Upper lobe of left lung (tissue), 6 donors: ENCODE measurements around the gene PLPPR3. TPM values are rescaled to one million over a fixed set of nuclear protein-coding genes. Genes with fewer than 3 reads are reported as not detected.
A peak's percentile ranks its signal among the peaks of the same experiment; 100 is the strongest.
"Not testable (repeated sequence)": the region's sequence is repeated elsewhere in the genome, so short reads cannot be mapped to it uniquely, and the experiment has no call there.

Experiments
- ATAC-seq, 2 donors: fragments of 200-7000 bp; cut with Tn5 transposase; one replicate each; pipeline ENCODE4 v1.9.1; 2022; ENCODE audit warnings: mild to moderate bottlenecking in 2 of 2, moderate library complexity in 2 of 2; ENCODE audit not compliant: low FRiP score in 2 of 2
- DNase-seq, 2 donors: peaks; one replicate each; pipeline ENCODE4 v3.0.0-alpha.2; 2019 to 2020
- H3K27ac ChIP-seq, 4 donors: fragments of 200-600 bp; sonication (generic); one replicate each; pipeline ENCODE4 v1.5.1; 2016 to 2019
- H3K27me3 ChIP-seq, 4 donors: fragments of 200-600 bp; sonication (generic); one replicate each; pipeline ENCODE4 v1.5.1; 2017 to 2019
- H3K36me3 ChIP-seq, 4 donors: fragments of 200-600 bp; sonication (generic); one replicate each; pipeline ENCODE4 v1.5.1; 2016 to 2019
- H3K4me1 ChIP-seq, 4 donors: fragments of 200-600 bp; sonication (generic); one replicate each; pipeline ENCODE4 v1.5.1; 2018 to 2019
- H3K4me3 ChIP-seq, 4 donors: fragments of 200-600 bp; sonication (generic); one replicate each; pipeline ENCODE4 v1.5.1; 2017 to 2019; ENCODE audit warnings: mild to moderate bottlenecking in 2 of 4, moderate library complexity in 1 of 4
- H3K9me3 ChIP-seq, 4 donors: fragments of 200-600 bp; sonication (generic); one replicate each; pipeline ENCODE4 v1.5.1; 2018 to 2019
- CTCF ChIP-seq, 6 experiments: fragments of 450-650 bp in 4 of 6; fragments of 200-600 bp in 2 of 6; sonication (generic) in 2 of 6; IDR thresholded peaks; one replicate each; pipeline ENCODE4 v1.5.1; 2016 to 2019; ENCODE audit warnings: antibody characterized with exemption in 6 of 6
- EP300 ChIP-seq, 4 donors: sonication (generic); formaldehyde crosslinking; IDR thresholded peaks; one replicate each; pipeline ENCODE4 v1.5.1; 2017; ENCODE audit warnings: antibody characterized with exemption in 4 of 4, control low read depth in 2 of 4
- POLR2A ChIP-seq, 4 donors: fragments of 450-650 bp; IDR thresholded peaks; one replicate each; pipeline ENCODE4 v1.5.1; 2016 to 2017; ENCODE audit warnings: antibody characterized with exemption in 4 of 4, mild to moderate bottlenecking in 2 of 4
- POLR2AphosphoS5 ChIP-seq, 2 donors: sonication (generic); formaldehyde crosslinking; IDR thresholded peaks; one replicate each; pipeline ENCODE4 v1.5.1; 2017; ENCODE audit warnings: antibody characterized with exemption in 2 of 2
- WGBS, 2 donors: methylation state at CpG; one replicate each; pipeline ENCODE4 v1.1.5; 2017 to 2018; 5-methylcytosine and 5-hydroxymethylcytosine counted together
- total RNA-seq, 6 donors: library from RNA; depleted of rRNA in 4 of 6; stranded (reverse); fragments of >200 nt in 4 of 6; gene quantifications; one replicate each; pipeline versions ENCODE4 v1.1.0 to v1.2.1, GENCODE V29; 2016 to 2021
- donor health status: DM: no; HTN: no; CAD: no; lungs with moderate emphysema.
- donor health status: DM: no; HTN: yes; CAD: no; lungs with severe emphysema.

Gene PLPPR3
- total RNA-seq, 6 donors from 2014 or later, result 0.63 to 14.2 (median 5.6) TPM

GRCh38 chr19:854549-854948 is 32.8 kb upstream of the PLPPR3 start:
- ATAC-seq (no peak), DNase-seq (no peak)
- Histone ChIP-seq H3K4me1 (peaks cover 9 to 38% (median 16%) of the 10 kb centered on the region in 4 donors), H3K36me3 (no peaks in the 10 kb centered on the region), H3K27me3 (peaks cover 0 to 15% (median 8%) of the 10 kb centered on the region in 4 donors), H3K27ac (no peak overlapping the region), H3K4me3 (no peak overlapping the region), H3K9me3 (no peaks in the 10 kb centered on the region)
- WGBS, 2 donors, result 68 to 74% methylated on average over 6 of the region's 6 CpGs
- TF ChIP-seq EP300 (IDR thresholded peaks at IDR 0.05), result no peak
- no peak for TF ChIP-seq CTCF (IDR thresholded peaks at IDR 0.05)
- no peak for TF ChIP-seq POLR2A (IDR thresholded peaks at IDR 0.05)
- no peak for TF ChIP-seq POLR2AphosphoS5 (IDR thresholded peaks at IDR 0.05)

- Histone ChIP-seq H3K27me3 (peaks cover 0 to 15% (median 8%) of the 10 kb centered on the region in 4 donors), H3K4me1 (peaks cover 9 to 30% (median 12%) of the 10 kb centered on the region in 4 donors)
- H3K27ac ChIP-seq, H3K4me3 ChIP-seq, H3K36me3 ChIP-seq, ATAC-seq, H3K9me3 ChIP-seq, DNase-seq: not testable (repeated sequence)
- 86 to 89% methylated on average over 7 to 8 of the region's 17 CpGs for WGBS, 2 donors
These were observed 32.0 kb upstream of the PLPPR3 start for GRCh38 chr19:853614-854220.

- peaks cover 9 to 29% (median 13%) of the 10 kb centered on the region in 4 donors for H3K4me1 ChIP-seq
- H3K27me3 ChIP-seq, result peaks cover 0 to 15% (median 8%) of the 10 kb centered on the region in 4 donors
- no peaks in the 10 kb centered on the region for H3K36me3 ChIP-seq
- DNase-seq (peak in 1 of 2 donors; percentile 79), ATAC-seq (no peak)
- no peak for TF ChIP-seq EP300 (IDR thresholded peaks at IDR 0.05)
- no peak for TF ChIP-seq POLR2A (IDR thresholded peaks at IDR 0.05)
- no peak for TF ChIP-seq POLR2AphosphoS5 (IDR thresholded peaks at IDR 0.05)
- no peak for TF ChIP-seq CTCF (IDR thresholded peaks at IDR 0.05)
- WGBS, 2 donors, result 9 to 67% methylated on average over 3 to 18 of the region's 67 CpGs
- no peaks in the 10 kb centered on the region for H3K9me3 ChIP-seq
- no peak overlapping the region for H3K27ac ChIP-seq
- peak overlapping the region in 3 of 4 donors; percentile 7 to 19 (median 10) for H3K4me3 ChIP-seq
These were observed 31.3 kb upstream of the PLPPR3 start for GRCh38 chr19:853014-853585.

GRCh38 chr19:852136-853013 is 30.6 kb upstream of the PLPPR3 start, which contains the start of gene ELANE:
Gene ELANE (plus strand): TSS chr19:852303. CDS start chr19:852329, 26 bp downstream.
- Histone ChIP-seq H3K36me3 (no peaks in the 10 kb centered on the region), H3K9me3 (no peaks in the 10 kb centered on the region), H3K27ac (peak within 1 kb of the TSS; percentile 68 to 79 (median 76)), H3K27me3 (peaks cover 0 to 15% (median 8%) of the 10 kb centered on the region in 4 donors), H3K4me3 (peak within 1 kb of the TSS in 3 of 4 donors; percentile 7 to 19 (median 10)), H3K4me1 (peaks cover 9 to 29% (median 18%) of the 10 kb centered on the region in 4 donors)
- DNase-seq (peak in 1 of 2 donors; percentile 85), ATAC-seq (no peak)
- no peak for TF ChIP-seq POLR2A (IDR thresholded peaks at IDR 0.05)
- no peak for TF ChIP-seq CTCF (IDR thresholded peaks at IDR 0.05)
- no peak for TF ChIP-seq POLR2AphosphoS5 (IDR thresholded peaks at IDR 0.05)
- no peak for TF ChIP-seq EP300 (IDR thresholded peaks at IDR 0.05)
- WGBS, 2 donors, result 56 to 62% methylated on average over 17 to 39 of the region's 55 CpGs

- Histone ChIP-seq H3K27me3 (peaks cover 0 to 21% (median 8%) of the 10 kb centered on the region in 4 donors), H3K9me3 (no peaks in the 10 kb centered on the region), H3K27ac (peak overlapping the region; percentile 68 to 79 (median 76)), H3K4me3 (no peak overlapping the region), H3K4me1 (peaks cover 9 to 29% (median 18%) of the 10 kb centered on the region in 4 donors), H3K36me3 (no peaks in the 10 kb centered on the region)
- TF ChIP-seq POLR2A (IDR thresholded peaks at IDR 0.05) (no peak), CTCF (IDR thresholded peaks at IDR 0.05) (no peak), EP300 (IDR thresholded peaks at IDR 0.05) (no peak), POLR2AphosphoS5 (IDR thresholded peaks at IDR 0.05) (no peak)
- DNase-seq (no peak), ATAC-seq (no peak)
- WGBS, 2 donors, result 38 to 53% methylated on average over 6 to 12 of the region's 13 CpGs
These were observed 29.2 kb upstream of the PLPPR3 start for GRCh38 chr19:850979-851335.
